ENCODE data around the gene BORCS5. TPM values are rescaled to one million over a fixed set of nuclear protein-coding genes. Genes with fewer than 3 reads are reported as not detected.

Gene BORCS5
- total and polyA plus RNA-seq, 2 experiments from 2014 or later = 7.7 to 14.1 TPM

DNA sequence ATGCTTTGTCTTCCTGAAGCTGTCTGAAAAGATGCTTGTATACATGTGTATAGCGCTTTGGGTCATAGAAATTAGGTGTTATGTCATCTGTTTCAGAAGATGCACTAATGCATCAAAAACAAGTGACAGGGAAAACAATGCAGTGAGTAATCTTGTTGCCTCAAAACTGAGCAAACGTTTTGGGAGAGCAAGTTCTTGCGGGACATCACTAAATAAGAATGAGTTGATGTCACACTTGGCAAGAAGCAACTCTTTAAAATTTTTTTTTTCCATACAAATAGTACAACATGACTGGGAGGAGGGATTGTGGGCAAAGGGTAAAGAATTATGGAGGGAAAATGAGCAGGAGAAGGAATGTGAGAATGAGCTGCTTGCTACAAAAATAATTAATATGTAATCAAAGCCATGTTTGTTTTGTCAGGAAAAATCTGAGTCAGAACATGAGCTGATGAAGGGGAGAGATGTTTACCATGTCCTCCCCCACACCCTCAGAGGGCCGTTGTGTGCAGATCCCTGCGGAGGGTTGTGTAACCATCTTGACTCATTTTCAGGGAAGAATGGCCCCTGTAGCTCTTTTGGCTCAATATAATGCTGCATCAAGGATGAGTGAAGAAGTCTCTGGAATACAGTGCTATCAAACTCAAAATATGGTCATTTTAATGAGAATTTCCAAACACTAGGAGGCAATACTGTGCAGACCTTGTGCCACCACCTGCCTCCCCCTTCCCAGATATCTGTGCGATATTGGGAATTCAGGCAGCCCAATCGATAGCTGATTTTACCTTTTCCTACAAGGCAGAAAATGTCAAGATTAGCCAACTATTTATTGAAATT, 41.4 kb downstream of the BORCS5 start:
- no peaks in the 10 kb centered on the region for H3K9me3 ChIP-seq (ENCODE audit: low read depth)
- H3F3A ChIP-seq (ENCODE audit: insufficient read depth) = peaks cover 29% of the 10 kb centered on the region
- H3K27ac ChIP-seq = peak overlapping the region; percentile 71
- H3K9ac ChIP-seq = peak overlapping the region; percentile 38
- H3K79me2 ChIP-seq (ENCODE audit: insufficient read depth) = peaks cover 27% of the 10 kb centered on the region
- no peaks in the 10 kb centered on the region for H4K20me1 ChIP-seq (ENCODE audit: insufficient read depth)
- in situ Hi-C loops (cut with MboI) = no loop called here
- H2AFZ ChIP-seq = peak overlapping the region; percentile 26; the same call in 1 of the 2 replicates
- no peaks in the 10 kb centered on the region for H3K9me2 ChIP-seq (ENCODE audit: insufficient read depth)
- 13 to 18% methylated on average over 7 of the region's 7 CpGs for WGBS, 2 experiments (ENCODE audit: low coverage in 1 of 2, low lambda C conversion rate in 2 of 2, missing lambda C conversion rate in 2 of 2)
- peaks cover 19% of the 10 kb centered on the region for H3K4me1 ChIP-seq (ENCODE audit: insufficient read depth)
- no peaks in the 10 kb centered on the region for H3K27me3 ChIP-seq (replicated peaks; ENCODE audit: insufficient read depth)
- H3K36me3 ChIP-seq (ENCODE audit: low read depth) = no peaks in the 10 kb centered on the region
- H3K4me3 ChIP-seq = peak overlapping the region; percentile 42
- H3K4me2 ChIP-seq (ENCODE audit: unreplicated experiment) = peak overlapping the region; percentile 72
- peak; percentile 98 for DNase-seq
- no peak for TF ChIP-seq EZH2 (IDR thresholded peaks at IDR 0.05; ENCODE audit: insufficient read depth, poor library complexity, severe bottlenecking)
- TF ChIP-seq EZH2phosphoT487 (IDR thresholded peaks at IDR 0.05; ENCODE audit: insufficient read depth, low read depth) = no peak

GRCh38 chr12:12399161-12399560, 42.3 kb downstream of the BORCS5 start:
- Histone ChIP-seq H3K27me3 (replicated peaks; ENCODE audit: insufficient read depth) (no peaks in the 10 kb centered on the region), H3K36me3 (ENCODE audit: low read depth) (no peaks in the 10 kb centered on the region), H3K9ac (no peak overlapping the region; the same call in 1 of the 2 replicates), H3K4me1 (ENCODE audit: insufficient read depth) (peaks cover 19% of the 10 kb centered on the region), H3K79me2 (ENCODE audit: insufficient read depth) (peaks cover 34% of the 10 kb centered on the region), H4K20me1 (ENCODE audit: insufficient read depth) (no peaks in the 10 kb centered on the region), H3F3A (ENCODE audit: insufficient read depth) (peaks cover 29% of the 10 kb centered on the region), H3K9me2 (ENCODE audit: insufficient read depth) (no peaks in the 10 kb centered on the region), H3K9me3 (ENCODE audit: low read depth) (no peaks in the 10 kb centered on the region), H2AFZ (peak overlapping the region; percentile 26; the same call in 1 of the 2 replicates), H3K27ac (peak overlapping the region; percentile 71), H3K4me3 (no peak overlapping the region), H3K4me2 (ENCODE audit: unreplicated experiment) (no peak overlapping the region)
- no peak for DNase-seq
- 87 to 100% methylated on average over 1 of the region's 1 CpG for WGBS, 2 experiments (ENCODE audit: low coverage in 1 of 2, low lambda C conversion rate in 2 of 2, missing lambda C conversion rate in 2 of 2)
- TF ChIP-seq EZH2phosphoT487 (IDR thresholded peaks at IDR 0.05; ENCODE audit: insufficient read depth, low read depth) = no peak
- TF ChIP-seq EZH2 (IDR thresholded peaks at IDR 0.05; ENCODE audit: insufficient read depth, poor library complexity, severe bottlenecking) = no peak
- in situ Hi-C loops (cut with MboI) = no loop called here

DNA sequence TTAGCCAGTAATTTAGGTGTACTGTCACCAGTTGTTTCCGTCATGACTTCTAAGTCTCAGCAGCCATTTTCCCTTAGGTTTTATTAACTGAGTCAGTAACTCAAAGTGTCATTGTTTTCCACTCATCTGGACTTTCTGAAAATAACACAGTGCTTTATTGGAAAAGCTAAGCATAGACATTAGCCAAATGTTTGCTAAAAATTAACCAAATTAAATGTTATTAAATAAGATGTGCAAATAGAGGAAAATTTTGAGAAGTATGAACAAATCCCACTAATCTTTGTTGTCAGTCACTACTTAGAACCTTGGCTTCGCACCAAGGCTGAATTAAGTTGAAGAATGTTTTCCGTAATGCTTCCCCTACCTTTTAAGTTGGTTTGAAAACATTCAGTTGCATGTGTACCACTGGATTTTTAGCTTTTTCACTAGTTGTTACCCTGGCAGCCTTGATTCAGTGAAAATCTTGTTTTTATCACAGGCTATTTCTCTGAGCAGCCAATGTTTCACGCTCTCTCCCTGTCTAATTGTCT, 43.0 kb downstream of the BORCS5 start:
- Histone ChIP-seq H4K20me1 (ENCODE audit: insufficient read depth) (no peaks in the 10 kb centered on the region), H2AFZ (no peak overlapping the region), H3K4me2 (ENCODE audit: unreplicated experiment) (no peak overlapping the region), H3K4me3 (no peak overlapping the region), H3K9ac (no peak overlapping the region), H3K27me3 (replicated peaks; ENCODE audit: insufficient read depth) (no peaks in the 10 kb centered on the region), H3K79me2 (ENCODE audit: insufficient read depth) (peaks cover 29% of the 10 kb centered on the region), H3K9me2 (ENCODE audit: insufficient read depth) (no peaks in the 10 kb centered on the region), H3F3A (ENCODE audit: insufficient read depth) (peaks cover 29% of the 10 kb centered on the region), H3K4me1 (ENCODE audit: insufficient read depth) (peaks cover 19% of the 10 kb centered on the region), H3K36me3 (ENCODE audit: low read depth) (no peaks in the 10 kb centered on the region), H3K9me3 (ENCODE audit: low read depth) (no peaks in the 10 kb centered on the region), H3K27ac (no peak overlapping the region)
- WGBS, 2 experiments (ENCODE audit: low coverage in 1 of 2, low lambda C conversion rate in 2 of 2, missing lambda C conversion rate in 2 of 2) = 69 to 72% methylated on average over 4 of the region's 4 CpGs
- in situ Hi-C loops (cut with MboI) = no loop called here
- no peak for DNase-seq
- TF ChIP-seq EZH2 (IDR thresholded peaks at IDR 0.05; ENCODE audit: insufficient read depth, poor library complexity, severe bottlenecking) (no peak), EZH2phosphoT487 (IDR thresholded peaks at IDR 0.05; ENCODE audit: insufficient read depth, low read depth) (no peak)

GRCh38 chr12:12400793-12401192, 43.9 kb downstream of the BORCS5 start:
- 93 to 94% methylated on average over 3 of the region's 3 CpGs for WGBS, 2 experiments (ENCODE audit: low coverage in 1 of 2, low lambda C conversion rate in 2 of 2, missing lambda C conversion rate in 2 of 2)
- peaks cover 22% of the 10 kb centered on the region for H3K4me1 ChIP-seq (ENCODE audit: insufficient read depth)

More at GRCh38 chr12:12400793-12401192, 43.9 kb downstream of the BORCS5 start:
- Histone ChIP-seq H4K20me1 (ENCODE audit: insufficient read depth) (no peaks in the 10 kb centered on the region), H3K27me3 (replicated peaks; ENCODE audit: insufficient read depth) (no peaks in the 10 kb centered on the region), H3K9ac (no peak overlapping the region), H3K9me2 (ENCODE audit: insufficient read depth) (no peaks in the 10 kb centered on the region), H3K4me2 (ENCODE audit: unreplicated experiment) (no peak overlapping the region), H3K27ac (no peak overlapping the region), H3K79me2 (ENCODE audit: insufficient read depth) (peaks cover 27% of the 10 kb centered on the region), H3K9me3 (ENCODE audit: low read depth) (no peaks in the 10 kb centered on the region), H3F3A (ENCODE audit: insufficient read depth) (peaks cover 33% of the 10 kb centered on the region), H3K36me3 (ENCODE audit: low read depth) (no peaks in the 10 kb centered on the region), H3K4me3 (no peak overlapping the region), H2AFZ (no peak overlapping the region)
- in situ Hi-C loops (cut with MboI) = no loop called here
- TF ChIP-seq EZH2phosphoT487 (IDR thresholded peaks at IDR 0.05; ENCODE audit: insufficient read depth, low read depth) = no peak
- TF ChIP-seq EZH2 (IDR thresholded peaks at IDR 0.05; ENCODE audit: insufficient read depth, poor library complexity, severe bottlenecking) = no peak
- no peak for DNase-seq

Data from GM23248 (cell line).